Stimulated activated effector memory CD8-positive, alpha-beta T cell treated with anti-CD3 and anti-CD28 coated beads, Interleukin-12 subunit alpha, Interleukin-12 subunit beta, amount 100 ng/mL, for 72 hours (primary cell): ENCODE measurements around the gene ABCA2.
A peak's percentile ranks its signal among the peaks of the same experiment; 100 is the strongest.
"Not testable (repeated sequence)": the region's sequence is repeated elsewhere in the genome, so short reads cannot be mapped to it uniquely, and the experiment has no call there.

ENCODE experiments used
- ATAC-seq: fragments of 150-1000 bp; cut with Tn5 transposase; 2 replicates; pipeline ENCODE4 v1.10.0; 2021
- DNase-seq, 2 donors: peaks; one replicate each; pipeline ENCODE4 v3.0.0; 2021 to 2022; ENCODE audit warnings: low spot score in 2 of 2
- H3K27ac Mint-ChIP-seq: one replicate; pipeline ENCODE4 v1.8.0; 2022; ENCODE audit warnings: mild to moderate bottlenecking, mixed read lengths
- H3K36me3 Mint-ChIP-seq: one replicate; pipeline ENCODE4 v1.8.0; 2022; ENCODE audit warnings: mild to moderate bottlenecking, mixed read lengths
- H3K4me1 Mint-ChIP-seq: one replicate; pipeline ENCODE4 v1.8.0; 2022; ENCODE audit warnings: mixed read lengths
- H3K4me3 Mint-ChIP-seq: one replicate; pipeline ENCODE4 v1.8.0; 2022; ENCODE audit warnings: mild to moderate bottlenecking, mixed read lengths
- H3K9me3 Mint-ChIP-seq: one replicate; pipeline ENCODE4 v1.8.0; 2022; ENCODE audit warnings: mixed read lengths

The ABCA2 gene

GRCh38 chr9:137066096-137066861, 38.2 kb upstream of the ABCA2 start:
- no peak for DNase-seq
- Mint-ChIP-seq H3K36me3 (peaks cover 10% of the 10 kb centered on the region), H3K9me3 (no peaks in the 10 kb centered on the region), H3K4me1 (peaks cover 20% of the 10 kb centered on the region), H3K4me3 (no peak overlapping the region), H3K27ac (no peak overlapping the region)
- no peak for ATAC-seq

GRCh38 chr9:137065336-137065967, 37.4 kb upstream of the ABCA2 start:
- Mint-ChIP-seq H3K36me3 (peaks cover 3% of the 10 kb centered on the region), H3K4me3 (no peak overlapping the region)

GRCh38 chr9:137064880-137065164, 36.8 kb upstream of the ABCA2 start:
- DNase-seq = no peak
- no peak for ATAC-seq
- Mint-ChIP-seq H3K4me1 (peaks cover 13% of the 10 kb centered on the region), H3K36me3 (no peaks in the 10 kb centered on the region), H3K4me3 (no peak overlapping the region), H3K27ac (no peak overlapping the region), H3K9me3 (no peaks in the 10 kb centered on the region)

More at GRCh38 chr9:137065336-137065967, 37.4 kb upstream of the ABCA2 start:
- no peak overlapping the region for H3K27ac Mint-ChIP-seq
- no peaks in the 10 kb centered on the region for H3K9me3 Mint-ChIP-seq
- DNase-seq (no peak), ATAC-seq (no peak)
- peaks cover 13% of the 10 kb centered on the region for H3K4me1 Mint-ChIP-seq

GRCh38 chr9:137064027-137064879, 36.2 kb upstream of the ABCA2 start:
- peak; percentile 67 to 86 for DNase-seq
- no peaks in the 10 kb centered on the region for H3K36me3 Mint-ChIP-seq
- no peaks in the 10 kb centered on the region for H3K9me3 Mint-ChIP-seq
- no peak overlapping the region for H3K4me3 Mint-ChIP-seq
- H3K27ac Mint-ChIP-seq = no peak overlapping the region
- peak; percentile 27 for ATAC-seq
- H3K4me1 Mint-ChIP-seq = peaks cover 13% of the 10 kb centered on the region

GRCh38 chr9:137063311-137064026, 35.4 kb upstream of the ABCA2 start:
- no peaks in the 10 kb centered on the region for H3K36me3 Mint-ChIP-seq
- H3K27ac Mint-ChIP-seq = no peak overlapping the region
- H3K4me3 Mint-ChIP-seq = no peak overlapping the region
- ATAC-seq (no peak), DNase-seq (no peak)
- H3K4me1 Mint-ChIP-seq = peaks cover 13% of the 10 kb centered on the region
- no peaks in the 10 kb centered on the region for H3K9me3 Mint-ChIP-seq

- DNase-seq, H3K36me3 Mint-ChIP-seq, ATAC-seq, H3K4me3 Mint-ChIP-seq, H3K4me1 Mint-ChIP-seq, H3K27ac Mint-ChIP-seq, H3K9me3 Mint-ChIP-seq: not testable (repeated sequence)
Observed at GRCh38 chr9:137062798-137063197, 34.8 kb upstream of the ABCA2 start.

GRCh38 chr9:137062384-137062783, 34.3 kb upstream of the ABCA2 start:
- Mint-ChIP-seq H3K4me1 (peaks cover 6% of the 10 kb centered on the region), H3K36me3 (no peaks in the 10 kb centered on the region), H3K4me3 (no peak overlapping the region), H3K9me3 (no peaks in the 10 kb centered on the region), H3K27ac (no peak overlapping the region)
- no peak for DNase-seq
- ATAC-seq = no peak

- Mint-ChIP-seq H3K36me3 (no peaks in the 10 kb centered on the region), H3K9me3 (no peaks in the 10 kb centered on the region), H3K27ac (no peak overlapping the region), H3K4me1 (no peaks in the 10 kb centered on the region), H3K4me3 (no peak overlapping the region)
- DNase-seq (no peak), ATAC-seq (no peak)
Observed at GRCh38 chr9:137058521-137059234, 30.6 kb upstream of the ABCA2 start.

- Mint-ChIP-seq H3K27ac (no peak overlapping the region), H3K4me3 (no peak overlapping the region), H3K36me3 (no peaks in the 10 kb centered on the region), H3K4me1 (no peaks in the 10 kb centered on the region), H3K9me3 (no peaks in the 10 kb centered on the region)
- ATAC-seq = no peak
- no peak for DNase-seq
Observed at GRCh38 chr9:137057545-137057944, 29.5 kb upstream of the ABCA2 start.

- Mint-ChIP-seq H3K27ac (no peak overlapping the region), H3K4me1 (no peaks in the 10 kb centered on the region), H3K36me3 (no peaks in the 10 kb centered on the region), H3K4me3 (no peak overlapping the region), H3K9me3 (no peaks in the 10 kb centered on the region)
- DNase-seq = no peak
- no peak for ATAC-seq
Observed at GRCh38 chr9:137056739-137057415, 28.8 kb upstream of the ABCA2 start.

- Mint-ChIP-seq H3K9me3 (no peaks in the 10 kb centered on the region), H3K27ac (no peak overlapping the region), H3K4me3 (no peak overlapping the region), H3K36me3 (no peaks in the 10 kb centered on the region), H3K4me1 (no peaks in the 10 kb centered on the region)
- no peak for DNase-seq
- ATAC-seq = no peak
Observed at GRCh38 chr9:137055385-137056364, 27.6 kb upstream of the ABCA2 start.

GRCh38 chr9:137054932-137055384, 26.9 kb upstream of the ABCA2 start:
- no peaks in the 10 kb centered on the region for H3K9me3 Mint-ChIP-seq
- no peaks in the 10 kb centered on the region for H3K36me3 Mint-ChIP-seq
- no peak overlapping the region for H3K27ac Mint-ChIP-seq
- H3K4me3 Mint-ChIP-seq = no peak overlapping the region
- no peaks in the 10 kb centered on the region for H3K4me1 Mint-ChIP-seq
- no peak for DNase-seq
- no peak for ATAC-seq
